Measurements from ENCODE around the gene ETV7. TPM values are rescaled to one million over a fixed set of nuclear protein-coding genes. Genes with fewer than 3 reads are reported as not detected.
A peak's percentile ranks its signal among the peaks of the same experiment; 100 is the strongest.

The ETV7 gene
- total RNA-seq, 2 experiments from 2014 or later: 0.51 to 0.86 TPM

- intact Hi-C loops (cut with micrococcal nuclease): no loop called here
- TF ChIP-seq CTCF (IDR thresholded peaks at IDR 0.05): no peak
- ATAC-seq: no peak
- CTCF ChIA-PET: interaction anchor here (1.0 to 2.5 kb wide), 2 partner anchors 12 to 44 kb away, joined by 4 to 9 read pairs; no protein-coding TSS in a partner anchor
- no peaks in the 10 kb centered on the region for H3K9me3 Mint-ChIP-seq
- DNase-seq: no peak
- H3K4me1 Mint-ChIP-seq (ENCODE audit: low read depth): no peaks in the 10 kb centered on the region
- no peak overlapping the region for H3K27ac Mint-ChIP-seq
- H3K4me3 Mint-ChIP-seq: no peak overlapping the region
- peaks cover 2% of the 10 kb centered on the region for H3K27me3 Mint-ChIP-seq
- H3K36me3 Mint-ChIP-seq (ENCODE audit: low read depth): no peaks in the 10 kb centered on the region
- POLR2A ChIA-PET: interaction anchor here (0.8 kb wide), 1 partner anchor 10 kb away, joined by 3 read pairs; the partner anchor contains the start of gene BNIP5
Observed at GRCh38 chr6:36346486-36347273, 40.8 kb downstream of the ETV7 start.

- no peak for TF ChIP-seq CTCF (IDR thresholded peaks at IDR 0.05)
- Mint-ChIP-seq H3K36me3 (ENCODE audit: low read depth) (no peaks in the 10 kb centered on the region), H3K4me3 (no peak overlapping the region), H3K27ac (no peak overlapping the region), H3K4me1 (ENCODE audit: low read depth) (no peaks in the 10 kb centered on the region), H3K9me3 (no peaks in the 10 kb centered on the region), H3K27me3 (peaks cover 3% of the 10 kb centered on the region)
- CTCF ChIA-PET: interaction anchor here (0.6 to 2.5 kb wide), 4 partner anchors 13 to 317 kb away, joined by 3 to 9 read pairs (median 4); no protein-coding TSS in a partner anchor
- intact Hi-C loops (cut with micrococcal nuclease): no loop called here
- POLR2A ChIA-PET: no interaction called here
- DNase-seq (no peak), ATAC-seq (no peak)
Observed at GRCh38 chr6:36345681-36346466, 41.6 kb downstream of the ETV7 start.

GRCh38 chr6:36343109-36343680 lies 44.3 kb downstream of the ETV7 start:
- H3K36me3 Mint-ChIP-seq (ENCODE audit: low read depth): no peaks in the 10 kb centered on the region
- no peak for TF ChIP-seq CTCF (IDR thresholded peaks at IDR 0.05)
- POLR2A ChIA-PET: interaction anchor here (1.4 kb wide), 1 partner anchor 33 kb away, joined by 3 read pairs; no protein-coding TSS in a partner anchor
- CTCF ChIA-PET: interaction anchor here (1.1 to 8.7 kb wide), 3 partner anchors 15 to 49 kb away, joined by 3 to 136 read pairs (median 5); no protein-coding TSS in a partner anchor
- H3K4me1 Mint-ChIP-seq (ENCODE audit: low read depth): peaks cover 2% of the 10 kb centered on the region
- no peak for DNase-seq
- no peaks in the 10 kb centered on the region for H3K9me3 Mint-ChIP-seq
- intact Hi-C loops (cut with micrococcal nuclease): no loop called here
- peaks cover 14% of the 10 kb centered on the region for H3K27me3 Mint-ChIP-seq
- no peak overlapping the region for H3K4me3 Mint-ChIP-seq
- no peak for ATAC-seq
- no peak overlapping the region for H3K27ac Mint-ChIP-seq

GRCh38 chr6:36340618-36341454 lies 46.6 kb downstream of the ETV7 start:
- H3K27ac Mint-ChIP-seq: no peak overlapping the region
- intact Hi-C loops (cut with micrococcal nuclease): loop anchor here (2.0 kb wide), 1 partner anchor 20 kb away; no protein-coding TSS in a partner anchor
- peak; percentile 91 for ATAC-seq
- no peak overlapping the region for H3K4me3 Mint-ChIP-seq
- peaks cover 12% of the 10 kb centered on the region for H3K4me1 Mint-ChIP-seq (ENCODE audit: low read depth)
- ChIA-PET POLR2A (no interaction called here), CTCF (interaction anchor here (0.6 to 8.7 kb wide), 46 partner anchors 8 to 533 kb away, joined by 3 to 136 read pairs (median 4); partner anchors contain the start of gene MAPK14)
- peak; percentile 83 for DNase-seq
- TF ChIP-seq CTCF (IDR thresholded peaks at IDR 0.05): peak; percentile 98
- H3K9me3 Mint-ChIP-seq: no peaks in the 10 kb centered on the region
- H3K27me3 Mint-ChIP-seq: peaks cover 14% of the 10 kb centered on the region
- H3K36me3 Mint-ChIP-seq (ENCODE audit: low read depth): no peaks in the 10 kb centered on the region

All from activated CD8-positive, alpha-beta T cell treated with anti-CD3 and anti-CD28 coated beads for 36 hours (primary cell).